HG02981 (cell line): ENCODE data around the gene TTR.
A peak's percentile ranks its signal among the peaks of the same experiment; 100 is the strongest.

ENCODE experiments used
- ATAC-seq: cut with Tn5 transposase; IDR thresholded peaks from one replicate; pipeline ENCODE4 v1.9.1; 2021; ENCODE audit warnings: mild to moderate bottlenecking, moderate library complexity; ENCODE audit not compliant: unreplicated experiment

TTR gene

DNA sequence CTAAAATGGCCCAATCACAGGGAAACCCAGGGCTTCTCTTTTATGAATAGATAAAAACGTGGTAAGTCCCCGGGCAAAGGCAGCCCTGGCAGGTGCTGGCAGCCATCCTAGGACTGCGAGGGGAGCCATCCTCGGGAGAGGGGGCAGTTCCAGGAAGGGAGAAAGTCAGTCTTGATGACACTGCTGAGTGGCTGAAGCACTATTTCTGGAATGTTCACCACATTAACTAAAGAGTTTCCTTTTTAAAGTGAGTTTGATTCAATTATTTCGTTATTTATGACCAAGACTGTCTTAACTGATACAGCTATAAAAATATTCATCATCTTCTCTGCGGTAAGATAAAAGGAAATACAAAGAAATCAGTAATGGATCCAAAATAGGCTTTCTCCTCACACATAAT lies 20.4 kb downstream of the TTR start:
- ATAC-seq: no peak

DNA sequence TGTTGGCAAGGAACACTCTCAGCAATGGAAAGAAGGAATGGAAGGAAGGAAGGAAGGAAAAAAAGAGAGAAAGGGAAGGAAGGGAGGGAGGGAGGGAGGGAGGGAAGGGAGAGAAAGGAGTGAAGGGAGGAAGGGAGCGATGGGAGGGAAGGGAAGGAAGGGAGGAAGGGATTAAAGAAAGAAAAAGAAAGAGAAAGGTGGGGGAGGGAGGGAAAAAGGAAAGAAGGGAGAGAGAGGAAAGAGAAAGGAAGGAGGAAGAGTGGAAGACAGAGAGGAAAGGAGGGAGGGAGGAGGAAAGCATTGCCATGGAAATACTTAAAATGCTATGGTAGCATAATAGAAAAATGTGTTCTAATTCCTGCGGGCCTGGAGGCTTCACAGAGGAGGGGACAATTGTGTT lies 22.4 kb downstream of the TTR start:
- ATAC-seq: no peak

DNA sequence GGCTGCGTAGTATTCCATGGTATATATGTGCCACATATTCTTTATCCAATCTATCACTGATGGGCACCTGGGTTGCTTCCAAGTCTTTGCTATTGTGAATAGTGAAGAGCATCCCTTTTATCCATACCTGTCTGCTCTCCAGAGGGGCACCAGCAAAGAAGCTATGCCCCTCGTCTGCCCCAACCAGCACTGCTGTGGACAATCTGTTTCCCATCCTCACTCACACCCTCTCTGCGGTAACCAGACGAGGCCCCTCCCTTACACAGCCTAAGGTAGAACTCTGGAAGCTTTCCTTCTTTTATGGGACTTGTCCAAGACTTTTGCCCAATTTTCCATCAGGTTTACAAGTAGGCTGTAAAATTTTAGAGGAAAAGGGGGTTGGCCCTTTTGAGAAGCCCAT lies 24.9 kb downstream of the TTR start:
- no peak for ATAC-seq

- peak; percentile 60 for ATAC-seq
Observed at GRCh38 chr18:31617031-31617717, 25.5 kb downstream of the TTR start.

GRCh38 chr18:31618801-31619200 lies 27.1 kb downstream of the TTR start:
- no peak for ATAC-seq

- ATAC-seq: no peak
Observed at GRCh38 chr18:31619291-31619690, 27.6 kb downstream of the TTR start.

GRCh38 chr18:31624892-31625640 lies 33.4 kb downstream of the TTR start:
- ATAC-seq: no peak

DNA sequence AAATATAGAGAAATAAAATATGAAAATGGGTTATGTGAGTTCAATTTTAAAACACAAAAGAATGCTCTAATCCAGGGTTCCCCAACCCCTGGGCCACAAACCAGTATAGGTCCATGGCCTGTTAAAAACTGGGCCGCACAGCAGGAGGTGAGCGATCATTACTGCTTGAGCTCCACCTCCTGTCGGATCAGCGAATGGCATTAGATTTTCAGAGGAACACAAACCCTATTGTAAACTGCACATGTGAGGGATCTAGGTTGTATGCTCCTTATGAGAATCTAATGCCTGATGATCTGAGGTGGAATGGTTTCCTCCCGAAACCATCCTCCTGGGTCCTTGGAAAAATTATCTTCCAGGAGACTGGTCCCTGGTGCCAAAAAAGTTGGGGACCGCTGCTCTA lies 34.7 kb downstream of the TTR start:
- no peak for ATAC-seq

GRCh38 chr18:31630549-31630948 lies 38.9 kb downstream of the TTR start:
- ATAC-seq: no peak

DNA sequence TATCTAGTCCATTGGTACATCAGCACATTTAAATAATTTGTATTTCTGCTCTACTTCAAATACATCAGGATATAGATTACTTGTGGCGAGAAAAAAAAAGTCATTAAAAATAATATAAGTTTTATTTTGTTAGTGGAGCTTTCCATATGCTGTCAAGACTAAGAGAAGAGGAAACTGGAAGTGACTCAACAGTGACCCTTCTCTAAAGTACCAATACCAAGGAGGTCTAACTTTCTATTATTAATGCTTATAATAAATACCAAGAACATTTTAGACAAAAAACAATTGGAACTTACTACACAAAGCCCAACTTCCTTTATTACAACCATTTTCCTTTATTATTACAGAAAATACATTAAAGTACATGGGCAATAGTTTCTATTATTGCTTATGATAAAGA lies 39.8 kb downstream of the TTR start:
- ATAC-seq: no peak

GRCh38 chr18:31632356-31632755 lies 40.7 kb downstream of the TTR start:
- ATAC-seq: no peak

GRCh38 chr18:31633392-31634330 lies 42.0 kb downstream of the TTR start:
- peak; percentile 15 for ATAC-seq

DNA sequence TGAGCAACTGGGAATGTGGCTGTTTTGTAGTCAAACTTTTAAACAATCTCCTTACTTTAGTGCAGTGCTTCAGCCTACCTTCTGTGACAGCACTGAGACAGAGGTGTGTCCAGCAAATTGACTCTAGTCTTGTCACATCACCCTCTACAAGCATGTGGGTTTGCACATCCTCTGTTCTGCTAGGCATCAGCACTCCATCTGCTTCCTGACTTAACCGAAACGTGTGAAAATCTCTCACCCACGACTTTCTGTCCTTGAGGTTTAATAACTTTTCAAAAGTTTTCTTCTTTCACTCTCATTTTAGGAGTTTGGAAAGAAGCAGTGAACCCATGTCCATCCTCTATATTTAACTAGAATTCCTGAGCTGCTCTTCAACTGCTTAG lies 42.6 kb downstream of the TTR start:
- peak; percentile 95 for ATAC-seq

- no peak for ATAC-seq
Observed at GRCh38 chr18:31636387-31636786, 44.7 kb downstream of the TTR start.

DNA sequence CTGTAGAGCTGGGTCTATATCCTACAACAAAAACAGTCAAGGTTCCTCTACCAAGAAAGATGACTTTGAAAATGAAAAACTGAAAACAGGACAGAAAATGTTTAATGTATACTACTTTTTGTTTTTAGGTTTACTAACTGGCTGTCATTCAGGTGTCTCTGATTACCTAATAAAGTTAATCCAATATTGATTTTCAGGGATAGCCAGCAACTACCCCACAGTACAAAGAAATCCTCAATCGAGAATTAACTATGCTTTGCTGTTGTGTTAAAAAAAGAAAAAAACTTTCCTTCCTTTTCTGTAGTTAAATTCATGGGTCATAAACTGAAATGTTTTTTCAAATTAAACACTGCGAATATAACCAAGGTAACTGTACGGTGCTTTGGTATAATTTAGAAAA lies 45.8 kb downstream of the TTR start:
- ATAC-seq: no peak

DNA sequence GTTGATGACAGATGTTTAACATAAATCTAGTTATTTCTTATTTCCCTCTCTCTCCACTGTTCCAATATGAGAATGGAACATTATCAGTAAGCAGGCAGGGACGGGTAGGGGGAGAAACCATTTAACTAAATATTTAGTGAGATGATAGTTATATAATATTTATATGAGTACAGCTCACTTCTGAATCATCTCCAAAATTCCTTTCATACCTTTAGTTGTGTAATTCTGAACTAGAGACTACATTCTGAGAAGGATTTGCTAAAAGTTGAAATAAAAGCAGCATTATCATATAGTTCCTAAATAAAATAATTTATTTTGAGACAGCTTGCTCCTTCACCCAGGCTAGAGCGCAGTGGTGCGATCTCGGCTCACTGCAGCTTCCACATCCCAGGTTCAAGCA lies 51.3 kb downstream of the TTR start:
- ATAC-seq: no peak

DNA sequence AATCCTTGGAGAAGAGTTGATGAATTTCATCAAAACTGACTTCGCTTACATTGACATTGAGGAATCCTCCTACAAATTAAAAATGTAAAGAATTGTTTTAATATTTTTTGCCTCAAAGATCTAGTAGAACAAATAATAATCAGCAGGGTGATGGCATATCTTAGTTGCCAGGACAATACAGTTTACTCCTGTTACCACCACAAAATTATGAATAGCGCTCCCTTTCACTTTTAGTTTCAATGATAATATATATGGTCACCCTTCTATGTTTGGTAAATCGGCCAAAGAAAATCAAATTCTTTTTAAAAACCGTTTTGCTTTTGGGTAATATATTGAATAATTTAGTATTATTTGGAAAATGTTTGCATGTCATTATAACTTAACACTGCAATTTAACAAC lies 53.7 kb downstream of the TTR start:
- no peak for ATAC-seq

DNA sequence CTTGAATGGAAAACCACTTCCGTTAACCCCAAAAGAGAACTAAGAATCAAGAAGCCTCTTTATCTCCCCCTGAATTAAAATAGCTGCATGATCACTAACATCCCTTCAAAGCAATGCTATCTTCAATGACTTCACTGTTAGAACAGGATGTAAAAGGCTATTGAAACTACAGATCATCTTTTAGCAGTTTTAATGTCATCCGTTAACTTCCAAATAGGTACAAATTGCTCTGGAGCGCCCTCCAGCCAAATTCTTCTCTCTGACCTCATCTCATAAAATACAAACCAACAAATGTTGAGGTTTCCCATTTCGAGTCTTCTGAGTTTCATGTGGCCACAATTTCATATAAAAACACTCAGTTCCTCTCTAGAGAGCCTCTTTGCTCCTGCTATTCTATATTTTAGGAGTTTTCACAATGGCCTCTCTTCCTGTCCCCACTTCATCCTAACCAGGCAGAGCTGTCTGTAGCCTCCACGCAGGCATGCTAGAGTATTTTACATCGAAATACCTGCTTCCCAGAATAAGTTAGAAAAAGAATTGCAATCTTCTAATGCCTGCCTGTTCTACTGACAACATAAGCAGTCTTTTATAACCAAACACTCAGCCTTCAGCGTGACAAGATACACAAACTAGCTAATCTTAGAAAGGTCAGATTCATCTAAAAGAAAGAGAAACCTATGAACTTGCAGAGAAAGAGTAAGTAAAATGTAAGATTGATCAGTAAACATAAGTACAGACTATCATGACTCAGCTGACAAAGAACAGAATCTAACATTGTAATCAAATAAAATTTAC lies 54.9 kb downstream of the TTR start:
- no peak for ATAC-seq

GRCh38 chr18:31647127-31647753 lies 55.6 kb downstream of the TTR start:
- no peak for ATAC-seq
